IMR-90 (cell line): ENCODE results near the gene QKI.

Source experiments
- CEBPB ChIP-seq: IDR thresholded peaks from 2 replicates; pipeline ENCODE4 v1.6.1; 2012; ENCODE audit warnings: low read depth, low read length, improper control_type of control experiment
- CHD1 ChIP-seq: IDR thresholded peaks from 2 replicates; pipeline ENCODE4 v1.6.1; 2012; ENCODE audit warnings: low read depth, low read length, improper control_type of control experiment
- FOS ChIP-seq: fragments of 150-350 bp; IDR thresholded peaks from 2 replicates; pipeline ENCODE4 v1.6.1; 2016; ENCODE audit warnings: low read depth, low read length
- MAFK ChIP-seq: IDR thresholded peaks from 2 replicates; pipeline ENCODE4 v1.6.1; 2012; ENCODE audit warnings: low read depth, low read length, improper control_type of control experiment
- MXI1 ChIP-seq: IDR thresholded peaks from 2 replicates; pipeline ENCODE4 v1.6.1; 2012; ENCODE audit warnings: low read depth, mild to moderate bottlenecking, low read length, moderate library complexity, borderline replicate concordance
- POLR2A ChIP-seq: IDR thresholded peaks from 2 replicates; pipeline ENCODE4 v1.6.1; 2012; ENCODE audit warnings: mild to moderate bottlenecking, low read depth, low read length
- RAD21 ChIP-seq: IDR thresholded peaks from 2 replicates; pipeline ENCODE4 v1.6.1; 2012; ENCODE audit warnings: low read length, improper control_type of control experiment
- RCOR1 ChIP-seq: IDR thresholded peaks from 2 replicates; pipeline ENCODE4 v1.6.1; 2012; ENCODE audit warnings: mild to moderate bottlenecking, low read length, improper control_type of control experiment; ENCODE audit not compliant: insufficient replicate concordance
- RFX5 ChIP-seq: IDR thresholded peaks from 2 replicates; pipeline ENCODE4 v1.8.0; 2012; ENCODE audit warnings: low read depth, mild to moderate bottlenecking, low read length, moderate library complexity
- SMC3 ChIP-seq: fragments of 150-350 bp; IDR thresholded peaks from 2 replicates; pipeline ENCODE4 v1.6.1; 2016; ENCODE audit warnings: low read depth, mild to moderate bottlenecking, antibody characterized with exemption, low read length, moderate library complexity
- TF ChIP-seq, protein P1 (sequence below): conservative IDR thresholded peaks from 2 replicates; pipeline ENCODE4 v1.5.1; 2012; ENCODE audit warnings: mild to moderate bottlenecking, low read depth, low read length, improper control_type of control experiment
- TF ChIP-seq, protein P2 (sequence below): fragments of 150-350 bp; IDR thresholded peaks from 2 replicates; pipeline ENCODE4 v1.6.1; 2017; ENCODE audit warnings: mild to moderate bottlenecking, antibody characterized with exemption, low read length, low read depth

DNA sequence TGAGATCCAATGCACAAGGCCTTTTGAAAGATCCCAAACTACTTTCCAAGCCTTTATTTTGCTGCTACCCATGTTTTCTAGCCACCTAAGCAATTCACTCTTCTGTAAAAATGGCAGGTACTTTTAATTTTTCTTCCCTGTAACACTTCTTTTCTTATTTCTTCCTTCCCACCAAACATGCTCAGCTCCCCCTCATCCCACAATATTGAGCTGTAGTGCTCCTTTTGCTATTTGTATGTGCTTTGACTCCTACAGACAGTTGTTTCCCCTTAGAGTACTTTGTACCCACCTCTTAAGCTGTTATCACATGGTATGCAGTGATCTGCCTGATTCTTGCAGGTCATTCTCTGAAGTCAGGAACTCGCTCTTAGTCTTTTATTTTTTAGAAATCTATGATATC lies 49.3 kb downstream of the QKI start:
- TF ChIP-seq, protein P1, sequence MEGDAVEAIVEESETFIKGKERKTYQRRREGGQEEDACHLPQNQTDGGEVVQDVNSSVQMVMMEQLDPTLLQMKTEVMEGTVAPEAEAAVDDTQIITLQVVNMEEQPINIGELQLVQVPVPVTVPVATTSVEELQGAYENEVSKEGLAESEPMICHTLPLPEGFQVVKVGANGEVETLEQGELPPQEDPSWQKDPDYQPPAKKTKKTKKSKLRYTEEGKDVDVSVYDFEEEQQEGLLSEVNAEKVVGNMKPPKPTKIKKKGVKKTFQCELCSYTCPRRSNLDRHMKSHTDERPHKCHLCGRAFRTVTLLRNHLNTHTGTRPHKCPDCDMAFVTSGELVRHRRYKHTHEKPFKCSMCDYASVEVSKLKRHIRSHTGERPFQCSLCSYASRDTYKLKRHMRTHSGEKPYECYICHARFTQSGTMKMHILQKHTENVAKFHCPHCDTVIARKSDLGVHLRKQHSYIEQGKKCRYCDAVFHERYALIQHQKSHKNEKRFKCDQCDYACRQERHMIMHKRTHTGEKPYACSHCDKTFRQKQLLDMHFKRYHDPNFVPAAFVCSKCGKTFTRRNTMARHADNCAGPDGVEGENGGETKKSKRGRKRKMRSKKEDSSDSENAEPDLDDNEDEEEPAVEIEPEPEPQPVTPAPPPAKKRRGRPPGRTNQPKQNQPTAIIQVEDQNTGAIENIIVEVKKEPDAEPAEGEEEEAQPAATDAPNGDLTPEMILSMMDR = no peak
- TF ChIP-seq CEBPB = no peak
- no peak for TF ChIP-seq POLR2A
- TF ChIP-seq, protein P2, sequence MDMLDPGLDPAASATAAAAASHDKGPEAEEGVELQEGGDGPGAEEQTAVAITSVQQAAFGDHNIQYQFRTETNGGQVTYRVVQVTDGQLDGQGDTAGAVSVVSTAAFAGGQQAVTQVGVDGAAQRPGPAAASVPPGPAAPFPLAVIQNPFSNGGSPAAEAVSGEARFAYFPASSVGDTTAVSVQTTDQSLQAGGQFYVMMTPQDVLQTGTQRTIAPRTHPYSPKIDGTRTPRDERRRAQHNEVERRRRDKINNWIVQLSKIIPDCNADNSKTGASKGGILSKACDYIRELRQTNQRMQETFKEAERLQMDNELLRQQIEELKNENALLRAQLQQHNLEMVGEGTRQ = no peak
- TF ChIP-seq SMC3 = no peak
- TF ChIP-seq RFX5 = no peak
- TF ChIP-seq MXI1 = no peak
- TF ChIP-seq RAD21 = no peak
- TF ChIP-seq FOS = no peak
- TF ChIP-seq CHD1 = no peak
- no peak for TF ChIP-seq RCOR1
- TF ChIP-seq MAFK = no peak
